ENCODE results near the gene KCNJ10.

The KCNJ10 gene

DNA sequence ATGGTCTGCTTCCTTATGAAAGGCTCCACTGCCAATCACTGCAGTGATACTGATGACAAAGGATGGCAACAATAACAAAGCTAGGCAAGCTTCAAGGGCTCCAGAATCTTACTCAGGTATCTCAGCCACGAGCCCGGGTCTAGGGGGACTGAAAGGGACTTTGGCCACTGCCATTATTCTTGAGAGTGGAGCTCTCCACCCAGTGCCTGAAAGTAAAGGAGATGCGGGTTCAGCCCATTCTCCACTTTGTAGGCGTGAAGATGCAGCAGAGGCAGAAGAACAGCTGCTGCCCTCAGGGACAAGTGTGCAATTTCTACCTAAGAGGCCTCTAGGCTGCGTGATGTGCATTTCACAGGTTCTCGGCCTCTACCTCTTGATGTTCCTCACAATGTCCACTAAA lies 84.5 kb downstream of the KCNJ10 start:
- no peak for DNase-seq

GRCh38 chr1:159983681-159984080 lies 86.3 kb downstream of the KCNJ10 start:
- DNase-seq: no peak

DNA sequence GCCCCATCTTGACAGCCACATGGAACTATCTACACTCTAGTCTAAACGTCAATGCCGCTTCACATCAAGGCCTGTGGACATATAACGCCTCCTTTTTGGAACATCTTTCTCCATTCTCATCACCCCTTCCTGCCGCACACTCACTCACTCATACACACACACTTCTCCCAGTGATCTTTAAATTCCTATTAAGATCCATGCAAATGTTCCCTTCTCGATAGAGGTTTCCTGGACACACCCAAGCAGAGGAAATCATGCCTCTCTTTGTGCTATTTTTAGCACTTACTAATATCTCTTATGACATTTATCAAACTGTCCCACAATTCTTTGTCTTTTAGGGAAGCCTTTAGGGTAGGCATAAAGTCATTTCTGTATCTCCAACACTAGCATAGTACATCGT lies 87.7 kb downstream of the KCNJ10 start:
- no peak for DNase-seq

DNA sequence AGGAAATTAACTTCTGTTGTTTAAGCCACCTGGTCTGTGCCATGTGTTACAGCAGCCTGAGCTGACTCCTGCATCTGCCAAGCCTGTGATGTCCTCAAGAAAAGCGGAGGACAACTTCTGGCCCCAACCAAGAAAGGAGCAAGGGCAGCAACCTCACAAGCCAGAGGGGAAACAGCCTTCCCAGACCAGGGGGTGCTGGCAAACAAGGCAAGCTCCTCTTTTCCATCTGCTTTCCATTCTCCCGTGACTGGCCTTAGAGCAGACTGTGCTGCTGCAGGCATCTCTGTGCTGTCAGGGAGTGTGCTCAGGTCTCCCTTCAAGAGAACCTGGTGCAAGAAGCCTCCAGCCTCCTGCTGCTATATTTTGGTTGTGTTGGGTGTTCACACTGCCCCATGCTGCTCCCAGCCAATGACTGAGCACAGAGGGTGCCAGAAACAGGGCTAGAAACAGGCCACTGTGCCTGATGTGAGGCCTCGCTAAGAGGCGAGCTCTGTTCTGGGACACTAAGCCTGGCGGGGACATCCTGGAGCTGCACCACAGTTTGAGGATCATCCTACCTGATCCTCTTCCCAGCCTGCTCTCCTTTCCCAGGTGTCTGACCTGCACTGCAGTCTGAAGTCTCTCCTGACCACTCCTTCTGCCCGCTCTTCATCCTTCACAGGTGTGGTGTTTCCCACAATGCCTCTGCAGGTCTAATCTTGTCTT lies 88.5 kb downstream of the KCNJ10 start:
- DNase-seq: no peak

GRCh38 chr1:159980786-159981185 lies 89.2 kb downstream of the KCNJ10 start:
- DNase-seq: no peak

DNA sequence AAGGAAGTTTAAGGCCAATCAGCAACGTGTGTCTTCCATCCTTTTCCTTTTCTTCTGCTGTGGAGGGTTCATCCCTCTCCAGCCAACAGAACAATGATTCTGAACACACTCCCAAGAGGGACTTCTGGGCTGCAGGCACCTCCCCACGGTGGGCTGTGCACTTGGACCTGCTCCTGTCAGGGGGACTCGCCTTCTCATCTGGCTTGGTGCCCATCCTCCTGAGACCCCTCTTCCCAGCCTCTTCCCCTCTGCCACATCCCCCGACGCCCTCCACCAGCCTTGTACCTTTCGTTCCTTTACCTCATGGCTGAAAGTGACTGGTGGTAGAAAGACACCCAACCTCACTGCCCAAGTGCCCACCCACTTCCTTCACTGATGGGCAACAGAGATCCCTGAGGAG lies 89.9 kb downstream of the KCNJ10 start:
- no peak for DNase-seq

DNA sequence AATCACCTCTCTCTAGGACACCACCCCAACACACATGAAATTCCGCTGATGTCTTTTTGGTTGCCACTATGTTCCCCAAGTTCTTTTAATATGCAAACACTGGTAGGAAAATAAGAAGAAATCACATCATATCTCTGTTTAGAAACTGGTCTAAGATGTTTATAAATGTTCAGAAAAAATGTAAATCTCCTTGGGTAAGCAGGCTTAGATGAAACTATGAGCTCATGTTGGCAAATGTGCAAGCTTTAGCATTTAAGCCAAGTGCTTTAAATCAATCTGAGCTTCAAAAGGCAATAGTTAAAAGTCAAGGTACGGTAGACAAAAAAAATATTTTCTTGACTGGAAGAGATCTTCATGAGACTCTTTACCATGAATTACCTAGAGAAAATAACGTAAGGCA lies 90.7 kb downstream of the KCNJ10 start:
- no peak for DNase-seq

DNA sequence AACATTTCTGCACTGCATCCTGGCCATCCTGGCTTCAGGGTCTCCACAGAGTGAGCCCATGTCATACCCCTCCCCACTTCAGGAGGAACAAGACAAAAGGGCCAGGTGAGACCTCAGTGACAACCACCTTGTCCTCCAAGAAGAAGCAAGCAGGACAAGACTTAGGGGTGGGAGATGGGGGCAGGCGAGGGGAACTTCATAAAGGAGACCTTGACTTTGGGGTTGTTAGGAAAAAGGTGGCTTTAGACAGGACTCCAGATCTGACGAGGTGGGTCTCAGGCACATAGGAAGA lies 91.9 kb downstream of the KCNJ10 start:
- DNase-seq: no peak

GRCh38 chr1:159977364-159978106 lies 92.4 kb downstream of the KCNJ10 start:
- no peak for DNase-seq

DNA sequence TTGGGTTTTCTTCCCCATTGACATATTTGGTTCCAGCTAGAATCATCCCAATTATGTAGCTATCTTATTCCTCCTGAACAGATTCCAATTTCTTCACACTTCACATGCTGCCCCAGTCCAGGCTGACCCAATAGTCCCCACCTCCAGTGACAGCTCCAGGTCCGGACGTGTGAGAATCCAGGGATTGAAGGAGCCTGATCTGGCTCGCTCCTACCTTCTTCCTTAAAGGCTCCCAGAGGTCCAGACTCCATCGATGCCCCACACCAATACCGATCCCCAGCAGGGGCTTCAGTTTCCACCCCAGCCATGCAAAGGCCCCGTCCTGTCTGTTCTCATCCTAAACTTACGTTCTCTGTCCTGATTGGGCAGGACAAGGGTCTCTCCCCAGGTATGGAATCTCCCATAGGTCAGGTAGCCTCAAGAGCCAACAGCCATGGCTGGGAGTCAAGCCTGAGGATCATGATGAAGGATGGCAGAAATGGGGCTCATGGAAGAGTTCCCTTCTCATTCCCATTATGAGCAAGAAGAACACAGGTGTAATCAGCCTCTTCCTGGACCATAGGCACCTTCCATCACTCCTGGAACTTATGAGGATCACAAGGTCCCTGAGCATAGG lies 95.5 kb downstream of the KCNJ10 start:
- DNase-seq: no peak

- no peak for DNase-seq
These were observed 96.5 kb downstream of the KCNJ10 start for GRCh38 chr1:159973350-159973940.

- no peak for DNase-seq
These were observed 97.3 kb downstream of the KCNJ10 start for GRCh38 chr1:159972443-159973205.

GRCh38 chr1:159970932-159971342 lies 99.0 kb downstream of the KCNJ10 start:
- no peak for DNase-seq

DNA sequence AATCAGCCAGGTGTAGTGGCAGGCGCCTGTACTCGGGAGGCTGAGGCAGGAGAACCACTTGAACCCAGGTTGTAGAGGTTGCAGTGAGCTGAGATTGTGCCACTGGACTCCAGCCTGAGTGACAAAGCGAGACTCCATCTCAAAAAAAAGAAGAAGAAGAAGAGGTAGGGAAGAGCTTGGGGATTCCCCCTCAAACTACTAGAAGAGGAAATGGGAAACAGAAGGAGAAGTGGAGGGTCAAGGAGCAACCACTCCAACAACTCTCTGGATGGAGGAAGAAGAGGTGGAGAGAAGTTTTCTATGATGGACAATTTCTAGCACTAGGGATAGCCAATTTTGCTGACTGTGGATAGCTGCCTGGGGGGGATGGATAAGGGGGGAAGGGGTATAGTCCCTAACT lies 101.1 kb downstream of the KCNJ10 start:
- DNase-seq: no peak

- no peak for DNase-seq
These were observed 104.7 kb downstream of the KCNJ10 start for GRCh38 chr1:159965263-159965662.

GRCh38 chr1:159964144-159964543 lies 105.8 kb downstream of the KCNJ10 start:
- DNase-seq: no peak

DNA sequence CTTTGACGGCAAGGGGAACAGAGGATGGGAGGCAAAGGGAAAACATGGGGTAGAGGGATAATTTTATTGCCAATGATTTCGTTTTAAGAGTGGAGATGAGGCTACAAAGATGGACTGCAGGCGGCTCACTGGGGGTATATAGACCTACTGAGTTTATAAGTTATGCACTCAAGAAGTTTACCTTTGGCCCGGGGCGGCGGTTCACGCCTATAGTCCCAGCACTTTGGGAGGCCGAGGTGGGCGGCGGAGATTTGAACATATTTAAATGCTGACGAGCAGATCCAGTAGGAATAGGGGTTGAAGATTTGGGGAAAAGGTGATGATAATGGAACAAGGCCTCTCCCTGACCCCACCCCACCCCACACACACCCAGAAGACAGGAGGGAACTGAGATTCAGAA lies 107.8 kb downstream of the KCNJ10 start:
- no peak for DNase-seq

GRCh38 chr1:159961636-159962035 lies 108.3 kb downstream of the KCNJ10 start:
- DNase-seq: no peak

- DNase-seq: no peak
These were observed 109.1 kb downstream of the KCNJ10 start for GRCh38 chr1:159960721-159961381.

DNA sequence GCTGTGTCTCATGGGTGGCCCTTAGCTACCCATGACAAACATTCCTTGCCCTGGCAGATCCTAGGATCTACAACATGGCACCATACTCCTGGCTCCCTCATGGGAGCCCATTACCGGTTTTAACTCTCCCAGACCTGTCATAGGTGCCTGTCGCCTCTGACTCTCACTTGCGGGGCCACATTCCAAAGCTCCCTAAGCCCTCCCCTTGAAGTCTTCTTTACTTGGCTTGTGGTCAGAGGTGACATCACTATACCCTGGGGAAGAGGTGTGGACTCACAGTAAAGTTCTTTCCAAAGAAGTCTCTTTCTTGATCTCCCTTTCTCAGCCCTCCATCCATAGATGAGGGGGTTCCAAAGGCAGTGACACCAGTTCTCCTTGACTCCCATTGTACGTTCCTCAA lies 110.5 kb downstream of the KCNJ10 start:
- no peak for DNase-seq

- DNase-seq: no peak
These were observed 111.1 kb downstream of the KCNJ10 start for GRCh38 chr1:159958719-159959380.

GRCh38 chr1:159957824-159958268 lies 112.1 kb downstream of the KCNJ10 start:
- DNase-seq: no peak
